Caco-2 (cell line): Measurements from ENCODE around the gene COL26A1. TPM values are rescaled to one million over a fixed set of nuclear protein-coding genes. Genes with fewer than 3 reads are reported as not detected.

Source experiments
- BruUV-seq: library from RNA; stranded (reverse); fragments of 400-500 nt; replicated peaks from 2 replicates; lab custom pipeline; 2021; lab: Mats Ljungman, UMichigan
- CTCF ChIA-PET: fragments of 300-600 bp; sonication (Branson Sonifier 250); formaldehyde crosslinking; loops from one replicate; lab custom pipeline; 2022; ENCODE audit warnings: antibody characterized with exemption; lab: Charles Lee
- POLR2A ChIA-PET: fragments of 300-600 bp; sonication (Branson Sonifier 250); formaldehyde crosslinking; loops from one replicate; lab custom pipeline; 2022; ENCODE audit warnings: antibody characterized with exemption; lab: Charles Lee
- DNase-seq, 2 experiments: peaks; one replicate each; pipeline versions ENCODE4 v3.0.0 to v3.0.0-alpha.2; 2020 to 2022
- H3K27me3 ChIP-seq: replicated peaks from 2 replicates; pipeline ENCODE4 v1.6.0; 2011; ENCODE audit warnings: low read length; ENCODE audit not compliant: control insufficient read depth, insufficient read depth
- H3K36me3 ChIP-seq: 2 replicates; pipeline ENCODE4 v1.5.1; 2011; ENCODE audit warnings: low read length; ENCODE audit not compliant: control insufficient read depth, insufficient read depth
- H3K4me1 ChIP-seq: fragments of 250-450 bp; sonication (Bioruptor Pico); 2 replicates; pipeline ENCODE4 v1.5.1; 2020; ENCODE audit warnings: mild to moderate bottlenecking
- H3K4me3 ChIP-seq: 2 replicates; pipeline ENCODE4 v1.5.1; 2011; ENCODE audit warnings: low read depth, mild to moderate bottlenecking, control low read depth, low read length
- H3K9me3 ChIP-seq: fragments of 250-450 bp; sonication (Bioruptor Pico); 2 replicates; pipeline ENCODE4 v1.5.1; 2020; ENCODE audit warnings: mild to moderate bottlenecking, moderate library complexity
- H3K27ac Mint-ChIP-seq: one replicate; pipeline ENCODE4 v1.8.0; 2022; ENCODE audit warnings: mixed read lengths; ENCODE audit not compliant: unreplicated experiment
- H3K27me3 Mint-ChIP-seq: one replicate; pipeline ENCODE4 v1.8.0; 2022; ENCODE audit warnings: mixed read lengths; ENCODE audit not compliant: insufficient read depth, unreplicated experiment
- H3K36me3 Mint-ChIP-seq: one replicate; pipeline ENCODE4 v1.8.0; 2022; ENCODE audit warnings: mild to moderate bottlenecking, mixed read lengths; ENCODE audit not compliant: insufficient read depth, unreplicated experiment
- H3K4me1 Mint-ChIP-seq: one replicate; pipeline ENCODE4 v1.8.0; 2022; ENCODE audit warnings: low read depth, mixed read lengths; ENCODE audit not compliant: unreplicated experiment
- H3K4me3 Mint-ChIP-seq: one replicate; pipeline ENCODE4 v1.8.0; 2022; ENCODE audit warnings: mild to moderate bottlenecking, moderate library complexity, mixed read lengths; ENCODE audit not compliant: unreplicated experiment
- H3K9me3 Mint-ChIP-seq: one replicate; pipeline ENCODE4 v1.8.0; 2022; ENCODE audit warnings: mixed read lengths; ENCODE audit not compliant: unreplicated experiment
- CTCF ChIP-seq, 2 experiments: fragments of 200-600 bp in 1 of 2; IDR thresholded peaks; 1 replicate in 1 of 2; 2 replicates in 1 of 2; pipeline versions ENCODE4 v1.5.1 to v1.8.0; 2011 to 2022; ENCODE audit warnings: antibody characterized with exemption in 1 of 2, control low read depth in 1 of 2, inconsistent platforms in 1 of 2, low read depth in 1 of 2, low read length in 1 of 2, mild to moderate bottlenecking in 1 of 2, moderate library complexity in 1 of 2; ENCODE audit not compliant: insufficient read depth in 1 of 2, severe bottlenecking in 1 of 2, unreplicated experiment in 1 of 2
- intact Hi-C: fragments of 100-400 bp; cut with micrococcal nuclease; formaldehyde crosslinking; loops from one replicate; pipeline ENCODE4 v1.10.0; 2022; ENCODE audit not compliant: unreplicated experiment
- total RNA-seq: library from RNA; stranded (reverse); gene quantifications from 2 replicates; pipeline ENCODE4 v1.2.3, GENCODE V29; 2022

COL26A1 gene
- total RNA-seq, 1 experiment from 2014 or later: 23.3 TPM

- BruUV-seq: no TSS peak
- Mint-ChIP-seq H3K9me3 (no peaks in the 10 kb centered on the region), H3K4me3 (no peak overlapping the region), H3K27ac (no peak overlapping the region), H3K36me3 (no peaks in the 10 kb centered on the region), H3K27me3 (no peaks in the 10 kb centered on the region), H3K4me1 (peaks cover 7% of the 10 kb centered on the region)
- Histone ChIP-seq H3K36me3 (no peaks in the 10 kb centered on the region), H3K27me3 (no peaks in the 10 kb centered on the region), H3K4me1 (peaks cover 29% of the 10 kb centered on the region), H3K9me3 (peaks cover 6% of the 10 kb centered on the region; the same call in 1 of the 2 replicates), H3K4me3 (no peak overlapping the region)
- TF ChIP-seq CTCF (IDR thresholded peaks at IDR 0.05; ENCODE audit: insufficient read depth in 1 of 2, low read depth in 1 of 2, low read length in 1 of 2, severe bottlenecking in 1 of 2, unreplicated experiment in 1 of 2): no peak
- ChIA-PET CTCF (no interaction called here), POLR2A (no interaction called here)
- intact Hi-C loops: no loop called here
- no peak for DNase-seq
These were observed 232.1 kb downstream of the COL26A1 start for GRCh38 chr7:101594790-101595189.

DNA sequence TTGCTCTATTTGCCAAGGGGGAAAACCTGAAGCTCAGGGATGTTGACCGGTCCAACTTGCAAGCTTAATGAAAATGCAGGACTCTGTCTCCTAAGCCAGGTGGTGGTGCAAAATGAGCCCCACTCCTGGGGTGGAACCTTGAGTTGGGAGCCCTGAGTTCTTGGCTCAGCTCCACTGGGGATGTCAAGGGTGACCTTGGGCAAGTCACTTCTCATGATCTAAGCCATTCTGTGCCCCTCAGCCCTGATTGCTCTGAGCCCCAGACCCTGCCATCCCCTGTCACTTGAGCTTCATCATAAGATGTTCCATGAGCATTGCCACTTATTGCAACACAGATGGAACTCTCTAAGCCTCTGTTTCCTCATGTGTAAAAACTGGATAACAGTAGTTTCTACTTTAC lies 232.6 kb downstream of the COL26A1 start:
- no peak overlapping the region for H3K4me3 ChIP-seq
- CTCF ChIA-PET: no interaction called here
- Mint-ChIP-seq H3K36me3 (no peaks in the 10 kb centered on the region), H3K4me3 (no peak overlapping the region), H3K27ac (no peak overlapping the region), H3K27me3 (no peaks in the 10 kb centered on the region), H3K9me3 (no peaks in the 10 kb centered on the region), H3K4me1 (peaks cover 7% of the 10 kb centered on the region)
- peaks cover 6% of the 10 kb centered on the region; the same call in 1 of the 2 replicates for H3K9me3 ChIP-seq
- H3K36me3 ChIP-seq: no peaks in the 10 kb centered on the region
- intact Hi-C loops: no loop called here
- no peak for DNase-seq
- POLR2A ChIA-PET: no interaction called here
- peaks cover 29% of the 10 kb centered on the region for H3K4me1 ChIP-seq
- TF ChIP-seq CTCF (IDR thresholded peaks at IDR 0.05; ENCODE audit: insufficient read depth in 1 of 2, low read depth in 1 of 2, low read length in 1 of 2, severe bottlenecking in 1 of 2, unreplicated experiment in 1 of 2): no peak
- BruUV-seq: no TSS peak
- no peaks in the 10 kb centered on the region for H3K27me3 ChIP-seq

DNA sequence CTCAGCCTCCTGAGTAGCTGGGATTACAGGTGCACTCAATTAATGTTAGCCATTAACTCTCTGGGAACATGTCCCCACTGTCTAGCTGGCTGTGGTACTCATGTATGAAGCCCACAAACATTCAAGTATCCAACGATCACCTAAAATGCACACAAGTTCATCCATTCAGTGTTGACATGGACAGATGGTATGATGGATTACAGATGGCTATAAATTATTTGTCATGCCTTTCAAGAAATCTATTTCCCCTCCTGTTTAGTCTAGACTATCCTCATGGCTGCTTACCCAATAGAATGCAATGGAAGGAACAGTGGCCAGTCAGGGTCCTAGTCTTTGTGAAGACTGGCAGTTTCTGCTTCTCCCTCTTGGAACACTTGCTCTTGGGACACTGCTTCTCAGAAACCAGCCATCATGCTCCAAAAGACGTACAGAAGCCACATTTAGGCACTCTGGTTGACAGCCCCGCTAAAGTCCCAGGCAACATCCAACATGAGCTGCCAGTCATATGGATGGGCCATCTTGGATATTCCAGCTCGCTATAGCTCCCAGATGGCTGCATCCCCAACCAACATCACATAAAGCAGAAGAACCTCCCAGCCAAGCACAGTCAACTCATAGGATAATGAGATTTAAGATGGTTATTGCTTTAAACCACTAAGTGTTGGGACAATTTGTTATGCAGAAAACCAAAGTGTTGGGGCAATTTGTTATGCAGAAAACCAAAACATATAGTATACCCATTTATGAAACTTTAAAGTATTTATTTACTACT lies 233.3 kb downstream of the COL26A1 start:
- Mint-ChIP-seq H3K4me3 (no peak overlapping the region), H3K9me3 (no peaks in the 10 kb centered on the region), H3K4me1 (peaks cover 7% of the 10 kb centered on the region), H3K36me3 (no peaks in the 10 kb centered on the region), H3K27ac (no peak overlapping the region), H3K27me3 (no peaks in the 10 kb centered on the region)
- intact Hi-C loops: no loop called here
- no peaks in the 10 kb centered on the region for H3K27me3 ChIP-seq
- TF ChIP-seq CTCF (IDR thresholded peaks at IDR 0.05; ENCODE audit: insufficient read depth in 1 of 2, low read depth in 1 of 2, low read length in 1 of 2, severe bottlenecking in 1 of 2, unreplicated experiment in 1 of 2): no peak
- H3K4me1 ChIP-seq: peaks cover 29% of the 10 kb centered on the region
- no peaks in the 10 kb centered on the region for H3K36me3 ChIP-seq
- ChIA-PET CTCF (interaction anchor here (1.7 kb wide), 1 partner anchor 10 kb away, joined by 5 read pairs; no protein-coding TSS in a partner anchor), POLR2A (interaction anchor here (0.6 kb wide), 1 partner anchor 434 kb away, joined by 4 read pairs; no protein-coding TSS in a partner anchor)
- H3K9me3 ChIP-seq: peaks cover 6% of the 10 kb centered on the region; the same call in 1 of the 2 replicates
- no peak for DNase-seq
- BruUV-seq: no TSS peak
- no peak overlapping the region for H3K4me3 ChIP-seq
